K562 (cell line): Measurements from ENCODE around the gene DNASE2. TPM values are rescaled to one million over a fixed set of nuclear protein-coding genes. Genes with fewer than 3 reads are reported as not detected.

Experiments
- ELF2 ChIP-seq: fragments of 250-450 bp; sonication (Bioruptor Pico); IDR thresholded peaks from 2 replicates; pipeline ENCODE4 v1.5.0; 2021; ENCODE audit warnings: mild to moderate bottlenecking
- FOXP1 ChIP-seq: sonication (generic); formaldehyde crosslinking; IDR thresholded peaks from 2 replicates; pipeline ENCODE4 v1.8.0; 2022; ENCODE audit warnings: mild to moderate bottlenecking, missing genetic modification reagents
- GABPB1 ChIP-seq: sonication (generic); formaldehyde crosslinking; IDR thresholded peaks from 2 replicates; pipeline ENCODE4 v1.8.0; 2022; ENCODE audit warnings: mild to moderate bottlenecking, missing genetic modification reagents
- MEF2A ChIP-seq: IDR thresholded peaks from 2 replicates; pipeline ENCODE4 v1.6.1; 2011; ENCODE audit warnings: low read depth, mild to moderate bottlenecking, low read length, moderate library complexity; ENCODE audit not compliant: control insufficient read depth
- NCOR1 ChIP-seq: fragments of 450-650 bp; IDR thresholded peaks from 2 replicates; pipeline ENCODE4 v1.6.1; 2016; ENCODE audit warnings: mild to moderate bottlenecking, moderate library complexity
- NEUROD1 ChIP-seq: fragments of 150-350 bp; IDR thresholded peaks from 2 replicates; pipeline ENCODE4 v1.6.1; 2014; ENCODE audit warnings: borderline replicate concordance, low read length, low read depth; ENCODE audit not compliant: partially characterized antibody
- PCBP1 ChIP-seq: fragments of 200-400 bp; formaldehyde crosslinking; IDR thresholded peaks from 2 replicates; pipeline ENCODE4 v1.6.1; 2018; ENCODE audit warnings: mild to moderate bottlenecking, low read depth, low read length; ENCODE audit not compliant: poor library complexity, severe bottlenecking
- POLR2B ChIP-seq: fragments of 450-650 bp; IDR thresholded peaks from 2 replicates; pipeline ENCODE4 v1.6.1; 2018; ENCODE audit warnings: low read depth; ENCODE audit not compliant: partially characterized antibody
- PTTG1 ChIP-seq: fragments of 450-650 bp; IDR thresholded peaks from 2 replicates; pipeline ENCODE4 v1.6.1; 2016; ENCODE audit warnings: low read depth, mild to moderate bottlenecking, missing genetic modification characterization, missing compliant biosample characterization
- SMARCA5 ChIP-seq: fragments of 450-650 bp; IDR thresholded peaks from 2 replicates; pipeline ENCODE4 v1.6.1; 2016
- YY1 ChIP-seq, 3 experiments: IDR thresholded peaks; 2 replicates each; pipeline ENCODE4 v1.6.1; 2011; ENCODE audit warnings: low read length in 2 of 3, mild to moderate bottlenecking in 2 of 3, moderate library complexity in 2 of 3, borderline replicate concordance in 1 of 3, control low read depth in 1 of 3, low read depth in 1 of 3; ENCODE audit not compliant: insufficient read depth in 3 of 3, insufficient replicate concordance in 2 of 3, control insufficient read depth in 1 of 3, insufficient read length in 1 of 3; ENCODE audit errors: extremely low read depth in 1 of 3
- ZNF583 ChIP-seq: fragments of 250-450 bp; sonication (Bioruptor Pico); IDR thresholded peaks from 2 replicates; pipeline ENCODE4 v1.4.0; 2020
- polyA plus RNA-seq, 8 experiments: library from polyadenylated mRNA; depleted of rRNA in 4 of 8; stranded (reverse) in 5 of 8; unstranded in 3 of 8; fragments of >200 nt; fragmentation: Nextera tagmentation in 2 of 8; fragmentation: Illumina TruSeq in 1 of 8; extraction: Ambion mirVana in 2 of 8; extraction: Trizol in 1 of 8; gene quantifications; 2 replicates each; pipeline versions ENCODE4 v1.2.1 to v1.2.3, GENCODE V29; 2011 to 2014; ENCODE audit warnings: inconsistent platforms in 1 of 8, missing spikeins in 1 of 8
- total RNA-seq, 7 experiments: library from RNA; depleted of rRNA in 6 of 7; stranded (reverse); fragments of >200 nt in 6 of 7; fragmentation: Illumina TruSeq in 2 of 7; extraction: Trizol in 2 of 7; gene quantifications; 2 replicates each; pipeline versions ENCODE4 v1.2.1 to v1.2.3, GENCODE V29; 2011 to 2021; ENCODE audit warnings: low replicate concordance in 1 of 7
- TF ChIP-seq, protein P1 (sequence below), 2 experiments: fragments of 450-650 bp in 1 of 2; sonication (generic) in 1 of 2; formaldehyde crosslinking in 1 of 2; IDR thresholded peaks; 2 replicates each; pipeline versions ENCODE4 v1.7.1 to v1.9.0; 2016 to 2022; ENCODE audit warnings: inconsistent platforms in 1 of 2, mild to moderate bottlenecking in 1 of 2, missing genetic modification reagents in 1 of 2
- TF ChIP-seq, protein P2 (sequence below): fragments of 450-650 bp; formaldehyde crosslinking; IDR thresholded peaks from 2 replicates; pipeline ENCODE4 v1.4.0; 2020; ENCODE audit warnings: mild to moderate bottlenecking, moderate library complexity
- TF ChIP-seq, protein P3 (sequence below): sonication (generic); formaldehyde crosslinking; IDR thresholded peaks from 2 replicates; pipeline ENCODE4 v1.8.0; 2022; ENCODE audit warnings: mild to moderate bottlenecking, low read depth, missing genetic modification reagents

DNASE2 gene
- total and polyA plus RNA-seq, 9 of the 15 experiments (the other 6 are each of a cell fraction or from before 2014, with no cell fraction given): 4.4 to 27.0 (median 20.2) TPM

DNA sequence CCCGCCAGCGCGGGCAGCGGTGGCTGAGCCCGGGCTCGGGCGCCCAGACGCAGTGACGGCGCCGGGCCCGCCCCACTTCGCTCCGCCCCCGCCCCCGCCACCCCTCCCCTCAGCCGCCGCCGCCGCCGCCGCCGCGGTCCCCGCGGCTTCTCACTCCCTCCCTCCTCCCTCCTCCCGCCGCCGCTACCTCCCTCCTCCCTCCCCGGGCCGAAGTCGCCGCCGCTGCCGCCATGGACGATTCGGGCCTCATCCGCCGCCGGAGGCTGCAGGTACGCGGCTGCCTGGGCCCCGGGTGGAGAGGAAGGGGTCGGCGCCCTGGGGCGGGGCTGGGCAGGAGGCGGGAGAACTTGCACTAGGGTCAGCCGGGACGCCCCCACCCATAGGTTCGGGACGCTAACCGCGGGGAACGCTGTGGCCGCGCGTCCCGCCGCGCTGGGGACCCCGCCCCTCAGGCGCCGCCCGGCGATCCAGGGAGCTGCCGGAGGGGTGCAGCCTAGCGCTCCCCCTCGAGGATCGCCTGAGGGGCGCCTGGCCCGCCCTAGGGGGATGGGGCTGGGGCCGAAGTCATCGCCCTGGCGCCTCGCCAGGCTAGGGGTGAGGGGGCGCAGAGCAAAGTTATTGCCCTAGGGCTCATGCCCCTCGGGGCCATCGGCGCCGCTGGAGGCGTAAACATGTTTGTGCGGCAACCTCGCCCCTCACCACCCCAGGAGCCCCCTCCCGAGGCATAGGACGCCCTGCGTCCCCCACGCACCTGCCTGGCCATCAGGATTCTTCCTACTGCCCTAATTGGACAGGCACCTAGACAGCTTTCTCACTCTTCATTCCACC, 47.3 kb downstream of the DNASE2 start (continued):
- TF ChIP-seq, protein P1, sequence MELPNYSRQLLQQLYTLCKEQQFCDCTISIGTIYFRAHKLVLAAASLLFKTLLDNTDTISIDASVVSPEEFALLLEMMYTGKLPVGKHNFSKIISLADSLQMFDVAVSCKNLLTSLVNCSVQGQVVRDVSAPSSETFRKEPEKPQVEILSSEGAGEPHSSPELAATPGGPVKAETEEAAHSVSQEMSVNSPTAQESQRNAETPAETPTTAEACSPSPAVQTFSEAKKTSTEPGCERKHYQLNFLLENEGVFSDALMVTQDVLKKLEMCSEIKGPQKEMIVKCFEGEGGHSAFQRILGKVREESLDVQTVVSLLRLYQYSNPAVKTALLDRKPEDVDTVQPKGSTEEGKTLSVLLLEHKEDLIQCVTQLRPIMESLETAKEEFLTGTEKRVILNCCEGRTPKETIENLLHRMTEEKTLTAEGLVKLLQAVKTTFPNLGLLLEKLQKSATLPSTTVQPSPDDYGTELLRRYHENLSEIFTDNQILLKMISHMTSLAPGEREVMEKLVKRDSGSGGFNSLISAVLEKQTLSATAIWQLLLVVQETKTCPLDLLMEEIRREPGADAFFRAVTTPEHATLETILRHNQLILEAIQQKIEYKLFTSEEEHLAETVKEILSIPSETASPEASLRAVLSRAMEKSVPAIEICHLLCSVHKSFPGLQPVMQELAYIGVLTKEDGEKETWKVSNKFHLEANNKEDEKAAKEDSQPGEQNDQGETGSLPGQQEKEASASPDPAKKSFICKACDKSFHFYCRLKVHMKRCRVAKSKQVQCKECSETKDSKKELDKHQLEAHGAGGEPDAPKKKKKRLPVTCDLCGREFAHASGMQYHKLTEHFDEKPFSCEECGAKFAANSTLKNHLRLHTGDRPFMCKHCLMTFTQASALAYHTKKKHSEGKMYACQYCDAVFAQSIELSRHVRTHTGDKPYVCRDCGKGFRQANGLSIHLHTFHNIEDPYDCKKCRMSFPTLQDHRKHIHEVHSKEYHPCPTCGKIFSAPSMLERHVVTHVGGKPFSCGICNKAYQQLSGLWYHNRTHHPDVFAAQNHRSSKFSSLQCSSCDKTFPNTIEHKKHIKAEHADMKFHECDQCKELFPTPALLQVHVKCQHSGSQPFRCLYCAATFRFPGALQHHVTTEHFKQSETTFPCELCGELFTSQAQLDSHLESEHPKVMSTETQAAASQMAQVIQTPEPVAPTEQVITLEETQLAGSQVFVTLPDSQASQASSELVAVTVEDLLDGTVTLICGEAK (IDR thresholded peaks at IDR 0.05): no peak
- TF ChIP-seq, protein P1 (CRISPR knock-in tag; IDR thresholded peaks at IDR 0.05): no peak
- TF ChIP-seq, protein P2, sequence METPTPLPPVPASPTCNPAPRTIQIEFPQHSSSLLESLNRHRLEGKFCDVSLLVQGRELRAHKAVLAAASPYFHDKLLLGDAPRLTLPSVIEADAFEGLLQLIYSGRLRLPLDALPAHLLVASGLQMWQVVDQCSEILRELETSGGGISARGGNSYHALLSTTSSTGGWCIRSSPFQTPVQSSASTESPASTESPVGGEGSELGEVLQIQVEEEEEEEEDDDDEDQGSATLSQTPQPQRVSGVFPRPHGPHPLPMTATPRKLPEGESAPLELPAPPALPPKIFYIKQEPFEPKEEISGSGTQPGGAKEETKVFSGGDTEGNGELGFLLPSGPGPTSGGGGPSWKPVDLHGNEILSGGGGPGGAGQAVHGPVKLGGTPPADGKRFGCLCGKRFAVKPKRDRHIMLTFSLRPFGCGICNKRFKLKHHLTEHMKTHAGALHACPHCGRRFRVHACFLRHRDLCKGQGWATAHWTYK (CRISPR knock-in tag): no peak
- TF ChIP-seq ZNF583 (CRISPR knock-in tag): no peak
- peak in 2 of 3 experiments; percentile 48 to 63 for TF ChIP-seq YY1 (IDR thresholded peaks at IDR 0.05; ENCODE audit: borderline replicate concordance in 1 of 3, control insufficient read depth in 1 of 3, extremely low read depth in 1 of 3, insufficient read depth in 3 of 3, insufficient read length in 1 of 3, insufficient replicate concordance in 2 of 3, low read depth in 1 of 3, low read length in 2 of 3)
- TF ChIP-seq PCBP1: peak; percentile 76
- TF ChIP-seq MEF2A: no peak
- TF ChIP-seq PTTG1 (tag): no peak
- TF ChIP-seq NCOR1: no peak
- no peak for TF ChIP-seq NEUROD1
- no peak for TF ChIP-seq SMARCA5
- TF ChIP-seq ELF2: no peak
- TF ChIP-seq FOXP1: no peak
- TF ChIP-seq, protein P3, sequence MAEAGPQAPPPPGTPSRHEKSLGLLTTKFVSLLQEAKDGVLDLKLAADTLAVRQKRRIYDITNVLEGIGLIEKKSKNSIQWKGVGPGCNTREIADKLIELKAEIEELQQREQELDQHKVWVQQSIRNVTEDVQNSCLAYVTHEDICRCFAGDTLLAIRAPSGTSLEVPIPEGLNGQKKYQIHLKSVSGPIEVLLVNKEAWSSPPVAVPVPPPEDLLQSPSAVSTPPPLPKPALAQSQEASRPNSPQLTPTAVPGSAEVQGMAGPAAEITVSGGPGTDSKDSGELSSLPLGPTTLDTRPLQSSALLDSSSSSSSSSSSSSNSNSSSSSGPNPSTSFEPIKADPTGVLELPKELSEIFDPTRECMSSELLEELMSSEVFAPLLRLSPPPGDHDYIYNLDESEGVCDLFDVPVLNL (CRISPR knock-in tag): no peak
- 0 out of 2 replicates have a peak, but pooled peaks have one; percentile 39 for TF ChIP-seq GABPB1
- no peak for TF ChIP-seq POLR2B
